Measurements from ENCODE around the gene LATS2. TPM values are rescaled to one million over a fixed set of nuclear protein-coding genes. Genes with fewer than 3 reads are reported as not detected.

Gene LATS2
- total RNA-seq, 1 donor from 2014 or later = 104 TPM

DNA sequence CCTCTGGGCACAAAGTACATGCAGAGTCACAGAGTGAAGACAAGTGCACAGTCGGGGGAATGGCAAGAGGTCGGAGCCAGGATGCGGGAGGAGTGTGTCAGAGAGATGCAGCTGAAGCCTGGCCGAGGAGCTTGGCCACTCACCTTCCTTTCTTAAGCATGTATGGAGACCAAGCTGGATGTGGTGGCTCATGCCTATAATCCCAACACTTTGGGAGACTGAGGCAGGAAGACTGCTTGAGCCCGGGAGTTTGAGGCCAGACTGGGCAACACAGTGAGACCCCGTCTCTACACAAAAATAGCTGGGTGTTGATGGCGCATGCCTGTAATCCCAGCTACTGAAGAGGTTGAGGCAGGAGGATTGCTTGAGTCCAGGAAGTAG, 67.0 kb downstream of the LATS2 start:
- Mint-ChIP-seq H3K36me3 (ENCODE audit: low read depth) (peaks cover 29% of the 10 kb centered on the region), H3K27ac (ENCODE audit: unreplicated experiment) (peak overlapping the region; percentile 5), H3K4me1 (ENCODE audit: low read depth) (peaks cover 63% of the 10 kb centered on the region), H3K27me3 (ENCODE audit: low read depth) (no peaks in the 10 kb centered on the region), H3K4me3 (ENCODE audit: unreplicated experiment) (no peak overlapping the region), H3K9me3 (ENCODE audit: low read depth) (no peaks in the 10 kb centered on the region)
- DNase-seq (ENCODE audit: low spot score) = peak; percentile 49
- TF ChIP-seq, protein P1, sequence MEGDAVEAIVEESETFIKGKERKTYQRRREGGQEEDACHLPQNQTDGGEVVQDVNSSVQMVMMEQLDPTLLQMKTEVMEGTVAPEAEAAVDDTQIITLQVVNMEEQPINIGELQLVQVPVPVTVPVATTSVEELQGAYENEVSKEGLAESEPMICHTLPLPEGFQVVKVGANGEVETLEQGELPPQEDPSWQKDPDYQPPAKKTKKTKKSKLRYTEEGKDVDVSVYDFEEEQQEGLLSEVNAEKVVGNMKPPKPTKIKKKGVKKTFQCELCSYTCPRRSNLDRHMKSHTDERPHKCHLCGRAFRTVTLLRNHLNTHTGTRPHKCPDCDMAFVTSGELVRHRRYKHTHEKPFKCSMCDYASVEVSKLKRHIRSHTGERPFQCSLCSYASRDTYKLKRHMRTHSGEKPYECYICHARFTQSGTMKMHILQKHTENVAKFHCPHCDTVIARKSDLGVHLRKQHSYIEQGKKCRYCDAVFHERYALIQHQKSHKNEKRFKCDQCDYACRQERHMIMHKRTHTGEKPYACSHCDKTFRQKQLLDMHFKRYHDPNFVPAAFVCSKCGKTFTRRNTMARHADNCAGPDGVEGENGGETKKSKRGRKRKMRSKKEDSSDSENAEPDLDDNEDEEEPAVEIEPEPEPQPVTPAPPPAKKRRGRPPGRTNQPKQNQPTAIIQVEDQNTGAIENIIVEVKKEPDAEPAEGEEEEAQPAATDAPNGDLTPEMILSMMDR (IDR thresholded peaks at IDR 0.05) = no peak

DNA sequence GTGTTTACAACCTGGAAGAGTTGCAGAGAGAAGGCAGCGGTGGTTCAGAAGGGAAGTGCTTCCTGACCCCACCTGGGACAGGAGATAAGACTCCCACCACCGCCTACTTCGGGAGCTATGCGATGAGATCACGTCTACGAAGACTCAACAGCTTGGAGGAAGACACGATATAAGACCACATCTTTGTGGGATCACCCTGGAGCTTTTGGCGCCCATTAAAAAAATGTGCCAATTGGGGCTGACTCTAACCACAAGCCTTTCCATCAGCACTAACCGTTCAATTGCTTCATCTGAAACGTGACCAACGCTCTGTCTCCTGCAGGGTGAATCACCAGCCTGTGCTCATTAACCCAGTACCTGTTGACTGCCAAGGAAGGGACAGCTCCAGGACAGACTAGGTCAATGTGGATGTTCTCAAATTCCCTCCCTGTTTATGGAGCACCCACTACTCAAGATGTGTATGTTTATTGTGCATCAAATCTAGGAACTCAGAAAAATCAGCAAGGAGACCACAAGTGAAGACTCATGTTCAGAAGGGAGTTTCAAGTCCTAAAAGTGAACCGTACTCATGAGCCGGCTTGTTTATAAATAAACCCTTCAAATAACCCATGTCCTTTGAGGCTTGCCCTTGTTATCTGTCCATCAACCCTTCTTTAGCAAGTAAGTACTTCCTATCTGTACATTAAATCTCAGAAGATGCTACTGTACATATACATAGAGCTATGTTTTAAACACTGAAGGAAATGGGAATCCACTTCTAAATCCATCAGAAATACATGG, 67.5 kb downstream of the LATS2 start:
- Mint-ChIP-seq H3K4me1 (ENCODE audit: low read depth) (peaks cover 58% of the 10 kb centered on the region), H3K27ac (ENCODE audit: unreplicated experiment) (peak overlapping the region; percentile 82), H3K9me3 (ENCODE audit: low read depth) (no peaks in the 10 kb centered on the region), H3K27me3 (ENCODE audit: low read depth) (no peaks in the 10 kb centered on the region), H3K4me3 (ENCODE audit: unreplicated experiment) (no peak overlapping the region), H3K36me3 (ENCODE audit: low read depth) (peaks cover 29% of the 10 kb centered on the region)
- TF ChIP-seq, protein P1 (IDR thresholded peaks at IDR 0.05) = no peak
- peak; percentile 50 for DNase-seq (ENCODE audit: low spot score)

DNA sequence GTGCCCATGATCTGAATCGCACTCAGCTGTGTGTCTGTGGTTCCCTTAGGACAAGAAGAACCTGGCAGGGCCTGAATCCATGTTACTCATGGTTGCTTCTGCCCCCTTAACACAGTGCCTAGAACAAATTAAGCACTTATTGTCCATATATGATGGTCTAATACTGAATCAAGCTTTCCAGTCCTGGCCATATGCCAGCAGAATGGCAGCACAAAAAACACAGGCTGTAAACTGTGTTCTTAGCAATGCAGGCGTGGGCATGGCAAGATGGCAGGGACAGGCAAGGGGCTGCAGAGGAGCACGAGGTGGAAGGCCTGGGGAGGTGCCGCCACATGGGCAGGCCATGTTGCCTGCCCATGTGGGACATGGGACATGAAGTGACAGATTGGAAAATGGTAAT, 68.2 kb downstream of the LATS2 start:
- Mint-ChIP-seq H3K9me3 (ENCODE audit: low read depth) (no peaks in the 10 kb centered on the region), H3K27ac (ENCODE audit: unreplicated experiment) (peak overlapping the region; percentile 82), H3K4me3 (ENCODE audit: unreplicated experiment) (no peak overlapping the region), H3K4me1 (ENCODE audit: low read depth) (peaks cover 56% of the 10 kb centered on the region), H3K36me3 (ENCODE audit: low read depth) (peaks cover 29% of the 10 kb centered on the region), H3K27me3 (ENCODE audit: low read depth) (no peaks in the 10 kb centered on the region)
- peak; percentile 54 for DNase-seq (ENCODE audit: low spot score)
- TF ChIP-seq, protein P1 (IDR thresholded peaks at IDR 0.05) = no peak

DNA sequence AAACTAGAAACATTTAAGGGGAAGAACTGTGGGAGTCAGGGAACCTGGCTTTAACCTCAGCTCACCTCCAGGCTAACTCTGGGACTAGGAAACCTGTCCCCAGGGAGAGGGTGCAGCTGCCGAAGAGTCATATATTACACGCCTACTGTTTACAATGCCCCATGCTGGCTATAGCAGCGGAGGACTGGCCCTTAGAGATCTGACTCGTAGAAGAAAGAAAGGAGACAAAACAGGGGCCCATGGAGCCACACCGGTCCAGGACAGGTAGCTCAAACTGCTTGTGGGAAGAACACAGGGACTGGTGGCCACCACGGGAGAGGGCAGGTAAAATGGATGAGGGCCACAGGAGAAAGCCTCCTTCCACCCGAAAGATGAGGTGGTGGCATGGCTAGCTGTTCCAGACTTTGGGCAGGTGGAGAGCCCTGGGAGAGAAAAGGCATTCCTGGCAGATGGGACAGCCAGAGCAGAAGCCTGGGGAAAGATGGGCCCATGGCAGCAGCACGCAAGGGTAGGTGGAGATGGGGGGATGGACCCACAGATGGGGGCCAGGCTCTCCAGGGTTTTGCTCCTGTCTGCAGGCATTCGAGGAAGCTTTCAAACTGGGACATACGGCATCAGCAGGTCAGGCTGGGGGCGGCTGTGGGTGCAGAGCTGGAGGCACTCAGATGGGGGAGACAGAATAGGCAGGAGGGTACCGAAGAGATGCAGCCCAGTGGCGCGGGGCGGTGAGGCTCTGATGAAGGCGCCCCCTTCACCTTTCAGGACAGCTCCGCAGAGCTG, 69.5 kb downstream of the LATS2 start:
- peaks cover 43% of the 10 kb centered on the region for H3K4me1 Mint-ChIP-seq (ENCODE audit: low read depth)
- H3K36me3 Mint-ChIP-seq (ENCODE audit: low read depth) = peaks cover 32% of the 10 kb centered on the region
- TF ChIP-seq, protein P1 (IDR thresholded peaks at IDR 0.05) = no peak
- no peak overlapping the region for H3K4me3 Mint-ChIP-seq (ENCODE audit: unreplicated experiment)
- peak overlapping the region; percentile 72 for H3K27ac Mint-ChIP-seq (ENCODE audit: unreplicated experiment)
- peak; percentile 65 for DNase-seq (ENCODE audit: low spot score)
- no peaks in the 10 kb centered on the region for H3K9me3 Mint-ChIP-seq (ENCODE audit: low read depth)
- H3K27me3 Mint-ChIP-seq (ENCODE audit: low read depth) = no peaks in the 10 kb centered on the region

DNA sequence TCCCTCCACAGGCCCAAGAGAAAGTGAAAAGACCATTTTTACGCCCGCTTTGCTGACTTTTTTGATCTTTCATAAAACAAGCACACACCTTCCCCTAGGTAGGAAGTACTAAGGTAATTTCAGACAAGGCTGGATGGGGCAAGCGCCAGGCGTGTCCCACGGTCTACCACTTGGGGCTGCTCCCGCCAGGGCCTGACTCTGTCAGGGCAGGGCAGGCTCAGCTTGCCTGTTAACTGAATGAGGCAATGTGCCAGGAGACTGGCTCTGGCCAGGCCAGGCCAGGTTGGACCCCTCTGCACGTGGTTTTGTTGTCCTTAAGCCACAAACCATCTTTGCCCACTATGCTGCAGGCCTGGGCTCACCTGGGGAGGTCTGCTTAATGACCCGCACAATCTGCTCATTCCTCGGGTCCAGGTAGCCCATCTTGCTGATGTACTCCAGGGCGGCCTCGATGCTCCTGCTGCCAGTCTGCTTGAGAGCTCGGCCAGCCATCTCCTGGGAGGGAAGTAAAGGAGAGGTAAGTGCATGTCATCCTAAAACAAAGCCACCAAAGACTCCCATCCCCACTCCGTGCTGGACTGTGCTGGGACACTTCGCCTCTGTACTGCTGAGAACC, 70.4 kb downstream of the LATS2 start:
- H3K4me3 Mint-ChIP-seq (ENCODE audit: unreplicated experiment) = no peak overlapping the region
- no peaks in the 10 kb centered on the region for H3K9me3 Mint-ChIP-seq (ENCODE audit: low read depth)
- no peaks in the 10 kb centered on the region for H3K27me3 Mint-ChIP-seq (ENCODE audit: low read depth)
- TF ChIP-seq, protein P1 (IDR thresholded peaks at IDR 0.05) = no peak
- peaks cover 41% of the 10 kb centered on the region for H3K4me1 Mint-ChIP-seq (ENCODE audit: low read depth)
- H3K27ac Mint-ChIP-seq (ENCODE audit: unreplicated experiment) = peak overlapping the region; percentile 72
- peak; percentile 72 for DNase-seq (ENCODE audit: low spot score)
- H3K36me3 Mint-ChIP-seq (ENCODE audit: low read depth) = peaks cover 38% of the 10 kb centered on the region

Measured in chondrocyte (in vitro differentiated cells).